ENCODE data around the gene XBP1.
"Not testable (repeated sequence)": the region's sequence is repeated elsewhere in the genome, so short reads cannot be mapped to it uniquely, and the experiment has no call there.

XBP1 gene

DNA sequence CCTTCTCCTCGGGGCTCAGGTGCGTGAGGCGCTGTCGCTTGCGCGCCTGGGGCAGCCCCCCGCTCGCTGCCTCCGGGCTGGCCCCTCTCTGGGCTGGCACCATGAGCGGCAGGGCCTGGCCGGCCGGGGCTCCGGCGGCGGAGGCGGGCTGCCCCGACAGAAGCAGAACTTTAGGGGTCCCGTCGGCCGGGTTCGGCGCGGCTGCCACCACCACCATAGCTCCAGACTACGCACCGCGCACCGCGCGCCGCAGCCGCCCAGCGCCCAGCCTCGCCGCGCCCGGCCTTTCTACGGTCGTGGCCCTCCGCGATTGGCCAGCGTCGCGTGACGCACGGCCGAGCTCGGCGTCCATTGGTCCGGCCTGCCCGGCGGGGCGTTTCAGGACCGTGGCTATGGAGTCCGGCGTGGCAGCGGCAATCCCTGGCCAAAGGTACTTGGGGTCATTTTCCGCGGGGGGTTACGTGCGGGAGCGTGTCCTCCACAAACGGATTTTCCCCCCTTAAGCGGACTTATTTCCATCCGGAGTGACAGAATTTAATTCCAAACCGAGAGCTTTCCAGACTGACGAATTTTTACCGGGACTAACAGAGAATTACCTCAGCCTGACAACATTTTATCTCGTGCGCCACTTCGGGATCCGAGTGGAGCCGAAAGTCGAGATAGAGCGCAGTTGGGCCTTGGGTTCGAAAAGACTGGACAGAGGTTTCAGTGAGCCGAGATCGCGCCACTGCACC is at the start of gene XBP1:
Gene XBP1 (minus strand): TSS at position 262 of the 734 bp plus-strand sequence.
- peak; percentile 92 for DNase-seq

DNA sequence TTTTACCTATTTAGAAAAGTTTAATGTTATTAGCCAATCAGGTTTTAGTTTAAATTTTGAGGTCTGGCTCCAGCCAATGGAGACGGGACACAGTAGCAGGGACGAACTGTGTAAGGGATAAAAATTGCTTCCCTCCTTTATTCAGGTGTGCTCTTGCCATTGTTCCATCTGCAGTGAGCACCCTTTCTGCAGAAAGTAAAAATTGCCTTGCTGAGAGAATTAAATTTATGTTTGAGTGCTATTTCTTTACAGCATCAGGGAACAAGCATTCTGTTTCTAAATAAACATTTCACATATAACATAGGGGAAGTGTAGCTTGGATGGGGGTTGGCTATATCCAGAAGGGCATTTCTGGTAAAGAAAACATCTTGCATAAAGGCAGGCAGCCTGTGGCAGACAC is 46.6 kb upstream of the XBP1 start:
- DNase-seq, result no peak

GRCh38 chr22:28844277-28844676 is 43.9 kb upstream of the XBP1 start:
- DNase-seq, result not testable (repeated sequence)

- no peak for DNase-seq
Measured at GRCh38 chr22:28843633-28844032, 43.3 kb upstream of the XBP1 start.

GRCh38 chr22:28841111-28841510 is 40.7 kb upstream of the XBP1 start:
- no peak for DNase-seq

- no peak for DNase-seq
Measured at GRCh38 chr22:28838971-28839370, 38.6 kb upstream of the XBP1 start.

- no peak for DNase-seq
Measured at GRCh38 chr22:28837640-28838039, 37.3 kb upstream of the XBP1 start.

DNA sequence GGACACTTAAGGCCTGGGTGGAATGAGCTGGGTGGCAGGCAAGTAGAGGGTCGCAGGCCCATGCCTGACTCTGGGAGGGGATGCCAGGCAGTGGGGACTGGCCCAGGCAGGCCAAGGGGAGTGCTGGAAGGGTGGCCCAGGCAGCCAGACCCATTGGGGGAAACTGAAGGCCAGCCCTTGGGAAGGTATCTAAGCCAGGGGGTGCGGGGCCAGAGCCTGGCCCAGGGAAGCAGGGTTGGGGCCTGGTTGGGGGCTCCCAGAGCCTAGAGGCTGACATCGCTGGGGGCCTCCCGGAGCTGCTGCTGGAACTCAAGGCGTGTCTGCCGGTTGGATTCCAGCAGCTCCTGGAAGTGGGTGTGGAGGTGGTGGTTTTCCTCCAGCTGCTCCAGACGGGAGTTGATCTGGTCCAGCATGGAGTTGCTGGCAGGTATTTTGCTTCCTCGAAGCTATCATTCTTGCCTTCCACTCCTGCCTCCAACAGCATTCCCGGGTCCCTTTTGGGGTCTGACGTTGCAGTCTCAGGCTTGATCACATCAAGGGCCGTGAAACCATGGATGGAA is 35.3 kb upstream of the XBP1 start:
- DNase-seq, result no peak

DNA sequence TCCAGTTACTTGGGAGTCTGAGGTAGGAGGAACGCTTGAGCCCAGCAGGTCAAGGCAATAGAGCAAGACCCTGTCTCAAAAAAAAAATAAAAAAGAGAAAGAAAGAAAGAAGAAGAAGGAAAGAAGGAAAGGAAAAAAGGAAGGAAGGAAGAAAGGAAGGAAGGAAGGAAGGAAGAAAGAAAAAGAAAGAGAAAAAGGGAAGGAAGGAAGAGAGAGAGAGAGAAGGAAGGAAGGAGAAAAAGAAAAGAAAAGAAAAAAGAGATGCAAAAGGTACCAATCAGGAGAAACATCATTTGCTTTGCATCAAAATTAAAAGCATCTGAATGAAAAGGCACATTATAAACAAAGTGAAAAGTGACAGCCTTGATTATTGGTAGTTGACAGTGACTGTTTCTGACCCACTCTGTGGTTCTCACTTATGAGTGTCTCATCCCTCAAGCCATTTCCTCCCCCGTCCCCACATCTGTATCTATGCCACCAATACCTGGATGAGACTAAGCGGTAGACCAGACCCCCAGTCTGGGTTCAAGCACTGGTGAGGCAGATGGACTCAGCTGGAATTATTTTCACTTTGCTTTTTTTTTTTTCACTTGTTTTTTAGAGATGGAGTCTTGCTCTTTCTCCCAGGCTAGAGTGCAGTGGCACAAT is 33.0 kb upstream of the XBP1 start:
- no peak for DNase-seq

DNA sequence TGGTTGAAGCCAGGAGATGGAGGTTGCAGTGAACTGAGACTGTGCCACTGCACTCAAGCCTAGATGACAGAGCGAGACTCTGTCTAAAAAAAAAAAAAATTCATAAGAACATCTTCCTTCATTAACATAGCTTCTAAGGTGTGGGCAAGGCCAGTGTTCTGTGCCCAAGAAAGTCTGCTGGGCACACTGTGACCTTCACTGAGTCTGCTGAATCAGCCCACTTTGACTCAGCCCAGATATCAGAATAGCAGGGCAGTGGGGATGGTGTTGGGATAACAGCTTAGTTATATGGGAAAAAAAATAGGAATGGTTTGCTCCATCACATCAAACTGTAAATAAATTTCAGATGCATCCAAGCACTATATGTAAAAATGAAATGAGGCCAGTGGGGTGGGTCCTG is 32.4 kb upstream of the XBP1 start:
- no peak for DNase-seq

GRCh38 chr22:28831140-28832072 is 31.0 kb upstream of the XBP1 start:
- no peak for DNase-seq

DNA sequence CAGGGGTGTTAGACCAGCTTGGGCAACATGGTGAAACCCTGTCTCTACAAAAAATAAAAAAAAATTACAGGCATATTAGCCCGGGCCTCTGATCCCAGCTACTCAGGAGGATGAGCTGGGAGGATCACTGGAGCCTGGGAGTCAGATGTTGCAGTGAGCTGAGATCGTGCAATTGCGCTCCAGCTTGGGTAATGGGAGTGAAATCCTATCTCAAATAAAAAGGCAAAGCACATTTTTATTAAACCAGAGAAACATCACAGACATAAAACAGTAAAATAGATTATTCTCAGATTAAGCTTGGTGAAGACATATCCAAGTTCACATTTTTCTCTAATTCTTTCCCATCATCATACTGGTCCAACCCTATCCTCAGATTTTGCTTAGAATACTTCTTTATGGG is 30.1 kb upstream of the XBP1 start:
- DNase-seq, result no peak

DNA sequence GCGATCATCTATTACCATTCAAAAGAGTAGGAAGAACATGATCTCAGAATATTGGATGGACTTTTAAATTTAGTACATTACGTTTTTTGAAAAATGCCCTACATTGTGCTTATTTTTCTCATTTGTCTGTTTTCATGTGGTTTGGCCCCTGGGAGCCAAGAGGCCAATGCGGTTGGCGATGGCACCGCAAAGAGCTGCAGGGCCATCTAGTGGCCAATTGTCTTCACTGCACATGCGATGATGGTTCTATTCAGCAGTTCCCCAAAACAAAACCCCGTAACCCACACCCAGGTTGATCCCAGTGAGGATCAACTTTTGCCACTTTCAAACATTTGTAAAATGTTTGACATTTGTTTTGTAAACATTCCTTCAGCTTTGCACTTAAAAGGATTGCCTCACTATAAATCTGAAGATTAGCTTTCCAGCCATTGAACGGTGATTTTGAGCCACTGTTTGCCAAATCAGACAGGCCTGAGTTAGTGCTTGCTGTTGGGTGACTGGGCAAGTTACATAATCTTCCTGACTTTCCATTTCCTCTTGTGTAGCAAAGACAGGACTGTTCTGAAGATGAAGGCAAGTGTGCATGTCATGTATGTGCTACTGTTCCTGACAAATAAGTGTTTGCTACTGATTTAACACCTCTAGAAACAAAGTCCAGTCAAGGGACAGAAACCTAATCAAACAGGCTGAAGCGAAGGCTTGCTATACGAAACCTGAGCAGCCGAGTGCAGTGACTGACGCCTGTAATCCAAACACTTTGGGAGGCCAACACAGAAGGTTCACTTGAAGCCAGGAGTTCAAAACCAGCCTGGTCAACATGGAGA is 29.2 kb upstream of the XBP1 start:
- DNase-seq, result peak; percentile 84

GRCh38 chr22:28826921-28827320 is 26.6 kb upstream of the XBP1 start:
- no peak for DNase-seq

- not testable (repeated sequence) for DNase-seq
Measured at GRCh38 chr22:28826430-28826829, 26.1 kb upstream of the XBP1 start.

GRCh38 chr22:28824455-28824854 is 24.1 kb upstream of the XBP1 start:
- not testable (repeated sequence) for DNase-seq

- DNase-seq, result no peak
Measured at GRCh38 chr22:28822930-28823551, 22.7 kb upstream of the XBP1 start.

GRCh38 chr22:28821452-28821851 is 21.1 kb upstream of the XBP1 start:
- no peak for DNase-seq

DNA sequence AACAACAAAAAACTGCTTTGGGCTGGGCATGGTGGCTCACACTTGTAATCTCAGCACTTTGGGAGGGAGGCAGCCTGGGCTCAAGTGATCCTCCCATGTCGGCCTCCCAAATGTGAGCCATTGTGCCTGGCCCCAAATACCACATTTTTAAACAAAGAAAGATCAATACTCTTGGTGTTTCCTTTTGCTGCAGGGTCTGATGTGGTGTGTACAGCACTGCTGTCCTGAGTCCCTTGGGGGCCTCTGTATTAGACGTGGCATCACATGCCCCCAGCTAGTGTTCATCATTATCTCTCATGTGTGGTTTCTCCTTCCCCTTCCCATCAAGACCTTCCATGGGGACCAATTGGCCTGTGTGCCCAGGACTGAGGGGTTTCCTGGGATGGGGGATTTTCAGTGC is 20.5 kb upstream of the XBP1 start:
- no peak for DNase-seq

DNA sequence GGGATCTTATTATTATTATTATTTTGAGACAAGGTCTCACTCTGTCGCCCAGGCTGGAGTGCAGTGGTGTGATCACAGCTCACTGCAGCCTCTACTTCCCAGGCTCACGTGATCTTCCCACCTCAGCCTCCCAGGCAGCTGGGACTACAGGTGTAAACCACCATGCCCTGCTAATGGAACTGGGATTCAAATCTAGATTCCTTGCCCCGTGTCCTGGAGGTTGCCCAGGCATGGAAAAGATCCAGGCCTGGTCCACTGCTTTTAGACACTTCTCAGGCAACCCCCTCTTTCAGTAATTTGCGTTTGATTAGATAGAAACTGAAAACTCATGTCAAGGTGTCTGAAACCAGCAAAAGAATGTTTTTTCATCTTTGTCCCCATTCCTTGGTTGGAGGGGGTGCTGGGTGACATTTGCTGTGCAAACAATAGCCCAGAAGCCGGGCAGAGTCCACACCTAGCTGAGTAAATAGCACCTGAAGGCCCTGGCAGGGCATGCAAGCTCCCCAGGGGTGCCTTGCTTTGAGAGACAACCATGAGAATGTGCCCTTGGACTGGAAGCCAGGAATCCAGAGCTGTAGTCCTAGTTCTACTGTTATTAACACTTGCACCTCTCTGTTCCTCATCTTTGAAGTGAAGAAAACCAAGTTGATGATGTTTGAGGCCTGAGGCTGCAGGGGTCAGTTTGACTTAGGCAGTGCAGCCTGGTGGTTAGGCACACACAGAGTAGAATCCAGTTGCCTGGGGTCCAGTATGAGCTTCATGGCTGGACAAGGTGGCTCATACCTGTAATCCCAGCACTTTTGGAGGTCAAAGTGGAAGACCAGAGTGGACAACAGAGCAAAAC is 19.1 kb upstream of the XBP1 start:
- DNase-seq, result no peak

All from stimulated activated CD8-positive, alpha-beta memory T cell treated with anti-CD3 and anti-CD28 coated beads, Interleukin-4, amount 100 ng/mL, for 48 hours (primary cell).